Effector memory CD4-positive, alpha-beta T cell (primary cell): ENCODE data around the gene LMF2.

Experiments
- DNase-seq, 3 donors: peaks; one replicate each; pipeline ENCODE4 v3.0.0-alpha.2; 2020
- H3K27ac ChIP-seq: 2 replicates; pipeline ENCODE4 v1.7.0; 2013; ENCODE audit warnings: mild to moderate bottlenecking, low read length, moderate library complexity; ENCODE audit not compliant: insufficient read depth, poor library complexity, severe bottlenecking
- H3K27me3 ChIP-seq: replicated peaks from 2 replicates; pipeline ENCODE4 v1.7.0; 2013; ENCODE audit warnings: mild to moderate bottlenecking, low read length; ENCODE audit not compliant: insufficient read depth, control insufficient read depth, poor library complexity, severe bottlenecking
- H3K36me3 ChIP-seq: 2 replicates; pipeline ENCODE4 v1.7.0; 2013; ENCODE audit warnings: mild to moderate bottlenecking, low read length, moderate library complexity; ENCODE audit not compliant: control insufficient read depth, insufficient read depth
- H3K4me1 ChIP-seq: 2 replicates; pipeline ENCODE4 v1.7.0; 2013; ENCODE audit warnings: low read length, mild to moderate bottlenecking; ENCODE audit not compliant: control insufficient read depth, insufficient read depth, poor library complexity, severe bottlenecking
- H3K4me3 ChIP-seq: 2 replicates; pipeline ENCODE4 v1.7.0; 2013; ENCODE audit warnings: low read length, low read depth, mild to moderate bottlenecking; ENCODE audit not compliant: insufficient read depth, poor library complexity, severe bottlenecking
- H3K9me3 ChIP-seq: 2 replicates; pipeline ENCODE4 v1.7.0; 2013; ENCODE audit warnings: mild to moderate bottlenecking, low read length, moderate library complexity; ENCODE audit not compliant: control insufficient read depth

LMF2 gene

GRCh38 chr22:50471962-50472361, 35.5 kb downstream of the LMF2 start:
- no peak for DNase-seq
- Histone ChIP-seq H3K36me3 (peaks cover 12% of the 10 kb centered on the region), H3K9me3 (no peaks in the 10 kb centered on the region), H3K27ac (peak overlapping the region; percentile 76), H3K27me3 (no peaks in the 10 kb centered on the region), H3K4me1 (peaks cover 60% of the 10 kb centered on the region), H3K4me3 (peak overlapping the region; percentile 5)

GRCh38 chr22:50471197-50471847, 36.2 kb downstream of the LMF2 start:
- Histone ChIP-seq H3K27me3 (no peaks in the 10 kb centered on the region), H3K27ac (peak overlapping the region; percentile 76), H3K36me3 (peaks cover 19% of the 10 kb centered on the region)

GRCh38 chr22:50470491-50470890, 37.0 kb downstream of the LMF2 start:
- H3K27me3 ChIP-seq = no peaks in the 10 kb centered on the region
- peak overlapping the region; percentile 37 for H3K4me3 ChIP-seq
- peaks cover 27% of the 10 kb centered on the region for H3K36me3 ChIP-seq
- no peaks in the 10 kb centered on the region for H3K9me3 ChIP-seq
- DNase-seq = no peak
- H3K27ac ChIP-seq = peak overlapping the region; percentile 76
- H3K4me1 ChIP-seq = peaks cover 60% of the 10 kb centered on the region

More at GRCh38 chr22:50471197-50471847, 36.2 kb downstream of the LMF2 start:
- Histone ChIP-seq H3K4me3 (peak overlapping the region; percentile 37), H3K4me1 (peaks cover 60% of the 10 kb centered on the region), H3K9me3 (no peaks in the 10 kb centered on the region)
- no peak for DNase-seq

GRCh38 chr22:50469377-50470305, 37.9 kb downstream of the LMF2 start:
- no peaks in the 10 kb centered on the region for H3K9me3 ChIP-seq
- peaks cover 57% of the 10 kb centered on the region for H3K4me1 ChIP-seq
- peak overlapping the region; percentile 76 for H3K27ac ChIP-seq
- no peaks in the 10 kb centered on the region for H3K27me3 ChIP-seq
- peak overlapping the region; percentile 37 for H3K4me3 ChIP-seq
- H3K36me3 ChIP-seq = peaks cover 36% of the 10 kb centered on the region
- peak; percentile 94 to 98 (median 97) for DNase-seq

- no peaks in the 10 kb centered on the region for H3K9me3 ChIP-seq
- peak overlapping the region; percentile 76 for H3K27ac ChIP-seq
- H3K4me3 ChIP-seq = no peak overlapping the region
- no peaks in the 10 kb centered on the region for H3K27me3 ChIP-seq
- no peak for DNase-seq
- H3K36me3 ChIP-seq = peaks cover 46% of the 10 kb centered on the region
- peaks cover 52% of the 10 kb centered on the region for H3K4me1 ChIP-seq
Measured at GRCh38 chr22:50468626-50469025, 38.9 kb downstream of the LMF2 start.

GRCh38 chr22:50467773-50468440, 39.6 kb downstream of the LMF2 start:
- peaks cover 45% of the 10 kb centered on the region for H3K4me1 ChIP-seq

GRCh38 chr22:50467341-50467740, 40.2 kb downstream of the LMF2 start:
- Histone ChIP-seq H3K9me3 (no peaks in the 10 kb centered on the region), H3K27ac (no peak overlapping the region), H3K27me3 (no peaks in the 10 kb centered on the region), H3K36me3 (peaks cover 59% of the 10 kb centered on the region), H3K4me3 (no peak overlapping the region), H3K4me1 (peaks cover 40% of the 10 kb centered on the region)
- no peak for DNase-seq

More at GRCh38 chr22:50467773-50468440, 39.6 kb downstream of the LMF2 start:
- peaks cover 53% of the 10 kb centered on the region for H3K36me3 ChIP-seq
- no peak overlapping the region for H3K4me3 ChIP-seq
- H3K9me3 ChIP-seq = no peaks in the 10 kb centered on the region
- DNase-seq = no peak
- no peaks in the 10 kb centered on the region for H3K27me3 ChIP-seq
- peak overlapping the region; percentile 76 for H3K27ac ChIP-seq

GRCh38 chr22:50465066-50465930, 42.2 kb downstream of the LMF2 start:
- no peak overlapping the region for H3K27ac ChIP-seq
- H3K36me3 ChIP-seq = peaks cover 79% of the 10 kb centered on the region
- no peak overlapping the region for H3K4me3 ChIP-seq
- peaks cover 19% of the 10 kb centered on the region for H3K4me1 ChIP-seq
- no peaks in the 10 kb centered on the region for H3K9me3 ChIP-seq
- no peaks in the 10 kb centered on the region for H3K27me3 ChIP-seq
- no peak for DNase-seq

- Histone ChIP-seq H3K27ac (no peak overlapping the region), H3K9me3 (no peaks in the 10 kb centered on the region), H3K36me3 (peaks cover 88% of the 10 kb centered on the region), H3K4me1 (peaks cover 14% of the 10 kb centered on the region), H3K27me3 (no peaks in the 10 kb centered on the region), H3K4me3 (no peak overlapping the region)
- no peak for DNase-seq
Measured at GRCh38 chr22:50464451-50464850, 43.1 kb downstream of the LMF2 start.
